ENCODE data around the gene PLCH1.

PLCH1 gene

GRCh38 chr3:155362808-155363689 is 381.8 kb downstream of the PLCH1 start:
- in situ Hi-C loops (cut with HindIII; ENCODE audit: low sequenced_read_pairs), result no loop called here

- in situ Hi-C loops (cut with HindIII; ENCODE audit: low sequenced_read_pairs), result no loop called here
Measured at GRCh38 chr3:155360281-155360680, 384.6 kb downstream of the PLCH1 start.

GRCh38 chr3:155356594-155357370 is 388.1 kb downstream of the PLCH1 start:
- in situ Hi-C loops (cut with HindIII; ENCODE audit: low sequenced_read_pairs), result no loop called here

- in situ Hi-C loops (cut with HindIII; ENCODE audit: low sequenced_read_pairs), result no loop called here
Measured at GRCh38 chr3:155354658-155355057, 390.2 kb downstream of the PLCH1 start.

GRCh38 chr3:155352900-155353490 is 391.9 kb downstream of the PLCH1 start:
- in situ Hi-C loops (cut with HindIII; ENCODE audit: low sequenced_read_pairs), result no loop called here

- in situ Hi-C loops (cut with HindIII; ENCODE audit: low sequenced_read_pairs), result no loop called here
Measured at GRCh38 chr3:155350571-155350970, 394.3 kb downstream of the PLCH1 start.

- in situ Hi-C loops (cut with HindIII; ENCODE audit: low sequenced_read_pairs), result no loop called here
Measured at GRCh38 chr3:155347901-155348300, 397.0 kb downstream of the PLCH1 start.

GRCh38 chr3:155342344-155342743 is 402.5 kb downstream of the PLCH1 start:
- in situ Hi-C loops (cut with HindIII; ENCODE audit: low sequenced_read_pairs), result no loop called here

GRCh38 chr3:155339052-155339451 is 405.8 kb downstream of the PLCH1 start:
- in situ Hi-C loops (cut with HindIII; ENCODE audit: low sequenced_read_pairs), result loop anchor here (5.0 kb wide), 1 partner anchor 48 kb away; no protein-coding TSS in a partner anchor

- in situ Hi-C loops (cut with HindIII; ENCODE audit: low sequenced_read_pairs), result loop anchor here (5.0 kb wide), 1 partner anchor 51 kb away; no protein-coding TSS in a partner anchor
Measured at GRCh38 chr3:155335724-155336354, 409.0 kb downstream of the PLCH1 start.

- in situ Hi-C loops (cut with HindIII; ENCODE audit: low sequenced_read_pairs), result loop anchor here (5.0 kb wide), 1 partner anchor 52 kb away; no protein-coding TSS in a partner anchor
Measured at GRCh38 chr3:155334914-155335723, 409.8 kb downstream of the PLCH1 start.

GRCh38 chr3:155334215-155334913 is 410.5 kb downstream of the PLCH1 start:
- in situ Hi-C loops (cut with HindIII; ENCODE audit: low sequenced_read_pairs), result no loop called here

- in situ Hi-C loops (cut with HindIII; ENCODE audit: low sequenced_read_pairs), result no loop called here
Measured at GRCh38 chr3:155332716-155333115, 412.2 kb downstream of the PLCH1 start.

GRCh38 chr3:155331078-155331477 is 413.8 kb downstream of the PLCH1 start:
- in situ Hi-C loops (cut with HindIII; ENCODE audit: low sequenced_read_pairs), result no loop called here

- in situ Hi-C loops (cut with HindIII; ENCODE audit: low sequenced_read_pairs), result no loop called here
Measured at GRCh38 chr3:155330370-155330769, 414.5 kb downstream of the PLCH1 start.

- in situ Hi-C loops (cut with HindIII; ENCODE audit: low sequenced_read_pairs), result no loop called here
Measured at GRCh38 chr3:155329513-155330048, 415.3 kb downstream of the PLCH1 start.

- in situ Hi-C loops (cut with HindIII; ENCODE audit: low sequenced_read_pairs), result no loop called here
Measured at GRCh38 chr3:155327871-155328270, 417.0 kb downstream of the PLCH1 start.

GRCh38 chr3:155327430-155327829 is 417.4 kb downstream of the PLCH1 start:
- in situ Hi-C loops (cut with HindIII; ENCODE audit: low sequenced_read_pairs), result no loop called here

GRCh38 chr3:155326901-155327300 is 418.0 kb downstream of the PLCH1 start:
- in situ Hi-C loops (cut with HindIII; ENCODE audit: low sequenced_read_pairs), result no loop called here

All from endothelial cell of hepatic sinusoid (primary cell).